ENCODE measurements around the gene ZNF664.

DNA sequence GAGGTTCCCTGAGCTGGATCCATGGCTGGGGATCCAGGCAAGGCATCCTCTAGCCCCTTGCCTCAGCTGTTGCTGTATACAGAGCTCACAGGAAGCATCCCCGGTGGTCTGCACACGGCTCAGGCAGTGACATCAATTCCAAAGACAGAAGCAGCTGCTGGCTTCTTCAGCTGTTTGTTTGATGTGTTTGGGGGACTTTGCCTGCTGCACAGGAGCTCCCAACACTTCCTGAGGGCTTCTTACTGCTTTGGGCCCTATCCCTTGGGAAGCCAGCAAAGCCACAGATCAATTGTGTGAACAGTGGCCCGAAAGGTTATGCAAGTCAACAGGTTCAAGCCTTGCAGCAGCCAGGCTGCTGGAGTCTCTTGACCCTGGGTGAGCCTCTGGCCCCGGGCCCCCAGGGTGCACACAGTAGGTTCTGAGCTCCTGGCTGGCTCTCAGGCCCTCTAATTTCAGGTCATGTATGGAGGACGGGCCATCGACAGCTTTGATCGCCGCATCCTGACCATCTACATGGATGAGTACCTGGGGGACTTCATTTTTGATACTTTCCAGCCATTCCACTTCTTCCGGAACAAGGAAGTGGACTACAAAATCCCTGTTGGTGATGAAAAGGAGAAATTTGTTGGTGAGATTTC lies 43.0 kb upstream of the ZNF664 start:
- TF ChIP-seq, protein P1, sequence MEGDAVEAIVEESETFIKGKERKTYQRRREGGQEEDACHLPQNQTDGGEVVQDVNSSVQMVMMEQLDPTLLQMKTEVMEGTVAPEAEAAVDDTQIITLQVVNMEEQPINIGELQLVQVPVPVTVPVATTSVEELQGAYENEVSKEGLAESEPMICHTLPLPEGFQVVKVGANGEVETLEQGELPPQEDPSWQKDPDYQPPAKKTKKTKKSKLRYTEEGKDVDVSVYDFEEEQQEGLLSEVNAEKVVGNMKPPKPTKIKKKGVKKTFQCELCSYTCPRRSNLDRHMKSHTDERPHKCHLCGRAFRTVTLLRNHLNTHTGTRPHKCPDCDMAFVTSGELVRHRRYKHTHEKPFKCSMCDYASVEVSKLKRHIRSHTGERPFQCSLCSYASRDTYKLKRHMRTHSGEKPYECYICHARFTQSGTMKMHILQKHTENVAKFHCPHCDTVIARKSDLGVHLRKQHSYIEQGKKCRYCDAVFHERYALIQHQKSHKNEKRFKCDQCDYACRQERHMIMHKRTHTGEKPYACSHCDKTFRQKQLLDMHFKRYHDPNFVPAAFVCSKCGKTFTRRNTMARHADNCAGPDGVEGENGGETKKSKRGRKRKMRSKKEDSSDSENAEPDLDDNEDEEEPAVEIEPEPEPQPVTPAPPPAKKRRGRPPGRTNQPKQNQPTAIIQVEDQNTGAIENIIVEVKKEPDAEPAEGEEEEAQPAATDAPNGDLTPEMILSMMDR (IDR thresholded peaks at IDR 0.05) = no peak
- TF ChIP-seq EP300 (IDR thresholded peaks at IDR 0.05) (no peak), POLR2A (IDR thresholded peaks at IDR 0.05) (no peak)

All from tibial nerve (tissue), 4 donors.